Effector memory CD8-positive, alpha-beta T cell (primary cell): ENCODE measurements around the gene WNT6.
A peak's percentile ranks its signal among the peaks of the same experiment; 100 is the strongest.

Source experiments
- ATAC-seq: fragments of 150-1000 bp; cut with Tn5 transposase; replicated peaks from 2 replicates; pipeline ENCODE4 v1.10.0; 2021; ENCODE audit warnings: mild to moderate bottlenecking, moderate library complexity
- DNase-seq, 3 experiments: peaks; one replicate each; pipeline ENCODE4 v3.0.0; 2021
- H3K27ac Mint-ChIP-seq, 2 donors: one replicate each; pipeline ENCODE4 v1.8.0; 2022; ENCODE audit warnings: mild to moderate bottlenecking in 2 of 2, mixed read lengths in 2 of 2, moderate library complexity in 2 of 2
- H3K27me3 Mint-ChIP-seq, 2 donors: one replicate each; pipeline ENCODE4 v1.8.0; 2022; ENCODE audit warnings: mixed read lengths in 2 of 2
- H3K36me3 Mint-ChIP-seq: one replicate; pipeline ENCODE4 v1.8.0; 2022; ENCODE audit warnings: mild to moderate bottlenecking, moderate library complexity, mixed read lengths; ENCODE audit not compliant: insufficient read depth
- H3K4me1 Mint-ChIP-seq, 2 donors: one replicate each; pipeline ENCODE4 v1.8.0; 2022; ENCODE audit warnings: low read depth in 2 of 2, mixed read lengths in 2 of 2
- H3K4me3 Mint-ChIP-seq, 2 donors: one replicate each; pipeline ENCODE4 v1.8.0; 2022; ENCODE audit warnings: mild to moderate bottlenecking in 2 of 2, mixed read lengths in 2 of 2, moderate library complexity in 2 of 2
- H3K9me3 Mint-ChIP-seq, 2 donors: one replicate each; pipeline ENCODE4 v1.8.0; 2022; ENCODE audit warnings: mixed read lengths in 2 of 2

Gene WNT6

GRCh38 chr2:218871345-218872302 lies 12.0 kb downstream of the WNT6 start:
- Mint-ChIP-seq H3K27ac (no peak overlapping the region), H3K4me1 (peaks cover 19 to 22% of the 10 kb centered on the region in 2 donors), H3K4me3 (peak overlapping the region; percentile 49 to 70), H3K9me3 (no peaks in the 10 kb centered on the region), H3K36me3 (no peaks in the 10 kb centered on the region), H3K27me3 (peaks cover 31 to 96% of the 10 kb centered on the region in 2 donors)
- ATAC-seq (peak; percentile 52), DNase-seq (no peak)

GRCh38 chr2:218872645-218873358 lies 13.2 kb downstream of the WNT6 start:
- ATAC-seq (no peak), DNase-seq (no peak)
- H3K27me3 Mint-ChIP-seq = peaks cover 26 to 89% of the 10 kb centered on the region in 2 donors
- H3K27ac Mint-ChIP-seq = peak overlapping the region in 1 of 2 donors; percentile 49
- peaks cover 22 to 25% of the 10 kb centered on the region in 2 donors for H3K4me1 Mint-ChIP-seq
- no peaks in the 10 kb centered on the region for H3K9me3 Mint-ChIP-seq
- peak overlapping the region; percentile 22 to 70 for H3K4me3 Mint-ChIP-seq
- no peaks in the 10 kb centered on the region for H3K36me3 Mint-ChIP-seq

- H3K4me3 Mint-ChIP-seq = peak overlapping the region; percentile 22
- DNase-seq (no peak), ATAC-seq (peak; percentile 38)
- peak overlapping the region in 1 of 2 donors; percentile 49 for H3K27ac Mint-ChIP-seq
- peaks cover 22 to 25% of the 10 kb centered on the region in 2 donors for H3K4me1 Mint-ChIP-seq
- H3K9me3 Mint-ChIP-seq = no peaks in the 10 kb centered on the region
- peaks cover 24 to 82% of the 10 kb centered on the region in 2 donors for H3K27me3 Mint-ChIP-seq
- no peaks in the 10 kb centered on the region for H3K36me3 Mint-ChIP-seq
Observed at GRCh38 chr2:218873359-218874194, 14.0 kb downstream of the WNT6 start.

- H3K9me3 Mint-ChIP-seq = no peaks in the 10 kb centered on the region
- no peak for ATAC-seq
- peaks cover 7% of the 10 kb centered on the region for H3K36me3 Mint-ChIP-seq
- H3K27me3 Mint-ChIP-seq = peaks cover 20 to 70% of the 10 kb centered on the region in 2 donors
- no peak overlapping the region for H3K4me3 Mint-ChIP-seq
- DNase-seq = no peak
- H3K4me1 Mint-ChIP-seq = peaks cover 29 to 30% of the 10 kb centered on the region in 2 donors
- no peak overlapping the region for H3K27ac Mint-ChIP-seq
Observed at GRCh38 chr2:218875692-218876246, 16.2 kb downstream of the WNT6 start.

- Mint-ChIP-seq H3K36me3 (peaks cover 8% of the 10 kb centered on the region), H3K27ac (peak overlapping the region; percentile 15 to 39), H3K9me3 (no peaks in the 10 kb centered on the region), H3K4me3 (no peak overlapping the region), H3K4me1 (peaks cover 27 to 34% of the 10 kb centered on the region in 2 donors), H3K27me3 (peaks cover 16 to 70% of the 10 kb centered on the region in 2 donors)
- DNase-seq = peak; percentile 73 to 83 (median 74)
- ATAC-seq = no peak
Observed at GRCh38 chr2:218876562-218877219, 17.1 kb downstream of the WNT6 start.

- Mint-ChIP-seq H3K4me1 (peaks cover 20 to 30% of the 10 kb centered on the region in 2 donors), H3K9me3 (no peaks in the 10 kb centered on the region), H3K4me3 (no peak overlapping the region), H3K27me3 (peaks cover 10 to 70% of the 10 kb centered on the region in 2 donors), H3K27ac (peak overlapping the region in 1 of 2 donors; percentile 39), H3K36me3 (peaks cover 13% of the 10 kb centered on the region)
- ATAC-seq (no peak), DNase-seq (no peak)
Observed at GRCh38 chr2:218877331-218877730, 17.7 kb downstream of the WNT6 start.

GRCh38 chr2:218877891-218878290 lies 18.3 kb downstream of the WNT6 start:
- Mint-ChIP-seq H3K36me3 (peaks cover 13% of the 10 kb centered on the region), H3K4me3 (no peak overlapping the region), H3K4me1 (peaks cover 20 to 31% of the 10 kb centered on the region in 2 donors), H3K9me3 (no peaks in the 10 kb centered on the region), H3K27ac (no peak overlapping the region), H3K27me3 (peaks cover 12 to 70% of the 10 kb centered on the region in 2 donors)
- ATAC-seq (no peak), DNase-seq (no peak)

GRCh38 chr2:218878486-218878885 lies 18.9 kb downstream of the WNT6 start:
- peaks cover 10 to 69% of the 10 kb centered on the region in 2 donors for H3K27me3 Mint-ChIP-seq
- H3K27ac Mint-ChIP-seq = no peak overlapping the region
- ATAC-seq (no peak), DNase-seq (no peak)
- H3K36me3 Mint-ChIP-seq = peaks cover 13% of the 10 kb centered on the region
- H3K4me1 Mint-ChIP-seq = peaks cover 20 to 30% of the 10 kb centered on the region in 2 donors
- H3K4me3 Mint-ChIP-seq = no peak overlapping the region
- no peaks in the 10 kb centered on the region for H3K9me3 Mint-ChIP-seq

- Mint-ChIP-seq H3K4me1 (peaks cover 20 to 30% of the 10 kb centered on the region in 2 donors), H3K4me3 (peak overlapping the region; percentile 85 to 86), H3K27ac (peak overlapping the region in 1 of 2 donors; percentile 92), H3K27me3 (peaks cover 11 to 66% of the 10 kb centered on the region in 2 donors), H3K9me3 (no peaks in the 10 kb centered on the region), H3K36me3 (peaks cover 13% of the 10 kb centered on the region)
- no peak for ATAC-seq
- no peak for DNase-seq
Observed at GRCh38 chr2:218878926-218879761, 19.5 kb downstream of the WNT6 start.

GRCh38 chr2:218879776-218880101 lies 20.1 kb downstream of the WNT6 start:
- peak overlapping the region; percentile 85 to 86 for H3K4me3 Mint-ChIP-seq
- peak overlapping the region; percentile 92 to 95 for H3K27ac Mint-ChIP-seq
- peaks cover 20 to 34% of the 10 kb centered on the region in 2 donors for H3K4me1 Mint-ChIP-seq
- H3K27me3 Mint-ChIP-seq = peaks cover 16 to 66% of the 10 kb centered on the region in 2 donors
- peaks cover 13% of the 10 kb centered on the region for H3K36me3 Mint-ChIP-seq
- ATAC-seq = no peak
- no peak for DNase-seq
- no peaks in the 10 kb centered on the region for H3K9me3 Mint-ChIP-seq

- Mint-ChIP-seq H3K27ac (peak within 1 kb of the TSS; percentile 92 to 95), H3K4me3 (peak within 1 kb of the TSS; percentile 85 to 86), H3K4me1 (peaks cover 20 to 34% of the 10 kb centered on the region in 2 donors), H3K9me3 (no peaks in the 10 kb centered on the region), H3K27me3 (peaks cover 16 to 64% of the 10 kb centered on the region in 2 donors), H3K36me3 (peaks cover 13% of the 10 kb centered on the region)
- peak; percentile 80 to 89 (median 86) for DNase-seq
- ATAC-seq = peak; percentile 78
Observed at GRCh38 chr2:218880102-218880858, 20.7 kb downstream of the WNT6 start, which contains the start of gene WNT10A. WNT10A (plus strand) TSS chr2:218880852; CDS start chr2:218880996, 144 bp downstream.
